ENCODE measurements around the gene ATIC. TPM values are rescaled to one million over a fixed set of nuclear protein-coding genes. Genes with fewer than 3 reads are reported as not detected.
A peak's percentile ranks its signal among the peaks of the same experiment; 100 is the strongest.
"Not testable (repeated sequence)": the region's sequence is repeated elsewhere in the genome, so short reads cannot be mapped to it uniquely, and the experiment has no call there.

Gene ATIC
- total RNA-seq, 1 donor from 2014 or later: 77.7 TPM

DNA sequence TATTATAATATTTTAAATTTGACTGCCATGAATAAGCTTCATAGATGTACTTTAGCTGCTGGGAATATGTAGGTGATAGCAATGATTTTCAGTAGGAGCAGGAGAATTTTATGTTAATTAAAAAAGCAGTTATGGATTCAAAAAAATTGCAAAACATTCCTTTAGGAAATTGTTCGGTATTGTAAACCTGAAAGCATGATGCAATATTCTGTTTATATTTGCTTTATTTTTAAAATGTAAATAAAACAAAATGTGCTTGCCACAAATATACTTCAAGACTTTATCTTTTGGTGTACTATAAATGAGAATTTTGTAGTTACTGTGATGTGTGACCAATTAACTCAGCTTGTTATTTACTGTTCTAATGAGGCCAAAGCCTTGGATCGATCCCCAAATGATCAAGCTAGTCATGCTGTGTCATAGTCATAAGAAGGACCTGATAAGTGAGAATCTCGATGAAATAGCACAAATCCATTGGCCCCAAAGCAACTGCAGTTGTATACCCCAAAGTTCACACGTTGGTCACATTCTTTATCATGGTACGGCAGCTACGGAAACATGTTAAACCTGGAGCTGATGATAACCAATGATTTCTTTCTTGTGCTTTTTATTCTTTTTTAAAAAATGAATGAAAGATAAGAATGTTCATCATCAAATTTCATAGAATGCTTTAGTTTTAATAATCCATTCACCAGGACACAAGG lies 23.6 kb upstream of the ATIC start:
- TF ChIP-seq, protein P1, sequence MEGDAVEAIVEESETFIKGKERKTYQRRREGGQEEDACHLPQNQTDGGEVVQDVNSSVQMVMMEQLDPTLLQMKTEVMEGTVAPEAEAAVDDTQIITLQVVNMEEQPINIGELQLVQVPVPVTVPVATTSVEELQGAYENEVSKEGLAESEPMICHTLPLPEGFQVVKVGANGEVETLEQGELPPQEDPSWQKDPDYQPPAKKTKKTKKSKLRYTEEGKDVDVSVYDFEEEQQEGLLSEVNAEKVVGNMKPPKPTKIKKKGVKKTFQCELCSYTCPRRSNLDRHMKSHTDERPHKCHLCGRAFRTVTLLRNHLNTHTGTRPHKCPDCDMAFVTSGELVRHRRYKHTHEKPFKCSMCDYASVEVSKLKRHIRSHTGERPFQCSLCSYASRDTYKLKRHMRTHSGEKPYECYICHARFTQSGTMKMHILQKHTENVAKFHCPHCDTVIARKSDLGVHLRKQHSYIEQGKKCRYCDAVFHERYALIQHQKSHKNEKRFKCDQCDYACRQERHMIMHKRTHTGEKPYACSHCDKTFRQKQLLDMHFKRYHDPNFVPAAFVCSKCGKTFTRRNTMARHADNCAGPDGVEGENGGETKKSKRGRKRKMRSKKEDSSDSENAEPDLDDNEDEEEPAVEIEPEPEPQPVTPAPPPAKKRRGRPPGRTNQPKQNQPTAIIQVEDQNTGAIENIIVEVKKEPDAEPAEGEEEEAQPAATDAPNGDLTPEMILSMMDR (IDR thresholded peaks at IDR 0.05): no peak
- Mint-ChIP-seq H3K9me3 (ENCODE audit: low read depth) (no peaks in the 10 kb centered on the region), H3K4me3 (ENCODE audit: unreplicated experiment) (no peak overlapping the region), H3K27ac (ENCODE audit: unreplicated experiment) (no peak overlapping the region), H3K27me3 (ENCODE audit: low read depth) (no peaks in the 10 kb centered on the region), H3K4me1 (ENCODE audit: low read depth) (peaks cover 28% of the 10 kb centered on the region), H3K36me3 (ENCODE audit: low read depth) (no peaks in the 10 kb centered on the region)
- DNase-seq (ENCODE audit: low spot score): no peak

DNA sequence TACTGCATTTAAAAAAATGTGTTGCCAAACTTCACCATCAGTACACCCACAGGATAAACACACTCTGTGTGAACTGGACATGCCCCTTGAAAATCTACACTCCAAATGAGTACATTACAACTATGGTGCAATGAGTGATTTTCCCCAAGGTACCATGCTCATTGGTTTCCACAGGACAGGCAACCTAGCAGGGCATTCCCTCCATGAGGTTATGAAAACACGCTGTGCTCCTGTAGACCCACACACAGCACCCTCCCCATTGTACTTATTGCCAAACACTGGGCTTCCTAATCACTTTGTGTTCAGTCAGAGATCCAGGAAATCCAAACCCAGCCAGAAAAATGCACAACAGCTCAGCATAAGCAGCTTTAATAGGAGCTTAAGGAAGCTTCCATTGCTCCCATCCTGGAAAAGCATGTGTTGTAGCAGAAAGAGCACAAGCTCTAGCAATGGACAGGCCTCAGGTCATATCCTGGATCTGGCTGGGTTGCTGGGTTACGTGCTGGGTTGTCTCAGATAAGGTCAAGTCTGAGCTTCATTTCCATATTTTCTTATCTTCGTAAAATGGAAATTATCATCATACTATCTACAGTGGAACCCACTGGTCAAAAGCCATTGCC lies 20.8 kb upstream of the ATIC start:
- Mint-ChIP-seq H3K9me3 (ENCODE audit: low read depth) (no peaks in the 10 kb centered on the region), H3K27ac (ENCODE audit: unreplicated experiment) (no peak overlapping the region), H3K4me3 (ENCODE audit: unreplicated experiment) (no peak overlapping the region), H3K27me3 (ENCODE audit: low read depth) (no peaks in the 10 kb centered on the region), H3K4me1 (ENCODE audit: low read depth) (peaks cover 22% of the 10 kb centered on the region), H3K36me3 (ENCODE audit: low read depth) (no peaks in the 10 kb centered on the region)
- TF ChIP-seq, protein P1 (IDR thresholded peaks at IDR 0.05): no peak
- DNase-seq (ENCODE audit: low spot score): no peak

DNA sequence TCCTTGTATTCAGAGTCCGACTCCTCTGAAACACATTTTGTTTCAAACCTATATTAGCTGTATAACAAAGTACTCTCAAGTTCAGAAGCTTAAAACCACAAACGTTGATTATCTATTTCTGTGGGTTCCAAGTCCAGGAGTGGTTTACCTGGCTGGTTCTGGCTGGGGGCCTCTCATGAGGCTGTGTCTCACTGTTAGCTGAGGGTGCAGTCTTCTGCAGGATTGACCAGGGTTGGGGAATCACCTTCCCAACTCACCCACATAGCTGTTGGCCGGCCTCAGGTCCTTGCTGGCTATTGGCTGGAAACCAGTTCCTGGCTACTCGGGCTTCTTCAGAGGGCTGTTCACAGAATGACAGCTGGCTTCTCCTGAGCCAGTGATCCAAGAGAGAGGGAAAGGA lies 18.0 kb upstream of the ATIC start:
- DNase-seq (ENCODE audit: low spot score): no peak
- Mint-ChIP-seq H3K36me3 (ENCODE audit: low read depth) (no peaks in the 10 kb centered on the region), H3K27me3 (ENCODE audit: low read depth) (no peaks in the 10 kb centered on the region), H3K27ac (ENCODE audit: unreplicated experiment) (no peak overlapping the region), H3K4me3 (ENCODE audit: unreplicated experiment) (no peak overlapping the region), H3K4me1 (ENCODE audit: low read depth) (peaks cover 25% of the 10 kb centered on the region), H3K9me3 (ENCODE audit: low read depth) (peaks cover 3% of the 10 kb centered on the region)
- TF ChIP-seq, protein P1 (IDR thresholded peaks at IDR 0.05): no peak

GRCh38 chr2:215299337-215299859 lies 12.5 kb upstream of the ATIC start:
- DNase-seq (ENCODE audit: low spot score): no peak
- H3K4me3 Mint-ChIP-seq (ENCODE audit: unreplicated experiment): no peak overlapping the region
- peaks cover 11% of the 10 kb centered on the region for H3K9me3 Mint-ChIP-seq (ENCODE audit: low read depth)
- no peaks in the 10 kb centered on the region for H3K27me3 Mint-ChIP-seq (ENCODE audit: low read depth)
- TF ChIP-seq, protein P1 (IDR thresholded peaks at IDR 0.05): no peak
- peaks cover 14% of the 10 kb centered on the region for H3K4me1 Mint-ChIP-seq (ENCODE audit: low read depth)
- H3K36me3 Mint-ChIP-seq (ENCODE audit: low read depth): peaks cover 3% of the 10 kb centered on the region
- H3K27ac Mint-ChIP-seq (ENCODE audit: unreplicated experiment): no peak overlapping the region

GRCh38 chr2:215301994-215302393 lies 9.9 kb upstream of the ATIC start:
- Mint-ChIP-seq H3K36me3 (ENCODE audit: low read depth) (peaks cover 3% of the 10 kb centered on the region), H3K4me3 (ENCODE audit: unreplicated experiment) (no peak overlapping the region), H3K4me1 (ENCODE audit: low read depth) (peaks cover 13% of the 10 kb centered on the region), H3K9me3 (ENCODE audit: low read depth) (peaks cover 10% of the 10 kb centered on the region), H3K27ac (ENCODE audit: unreplicated experiment) (no peak overlapping the region), H3K27me3 (ENCODE audit: low read depth) (no peaks in the 10 kb centered on the region)
- TF ChIP-seq, protein P1 (IDR thresholded peaks at IDR 0.05): no peak
- no peak for DNase-seq (ENCODE audit: low spot score)

DNA sequence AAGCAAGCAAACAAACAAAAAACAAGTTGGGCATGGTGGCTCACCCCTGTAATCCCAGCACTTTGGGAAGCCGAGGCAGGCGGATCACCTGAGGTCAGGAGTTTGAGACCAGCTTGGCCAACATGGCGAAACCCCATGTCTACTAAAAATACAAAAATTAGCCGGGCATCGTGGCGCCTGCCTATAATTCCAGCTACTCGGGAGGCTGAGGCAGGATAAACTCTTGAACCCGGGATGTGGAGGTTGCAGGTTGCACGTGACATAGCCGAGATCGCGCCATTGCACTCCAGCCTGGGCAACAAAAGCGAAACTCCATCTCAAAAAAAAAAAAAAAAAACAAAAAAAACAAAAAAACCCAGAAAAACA lies 617 bp upstream of the ATIC start:
- DNase-seq (ENCODE audit: low spot score); H3K27me3 Mint-ChIP-seq (ENCODE audit: low read depth); H3K36me3 Mint-ChIP-seq (ENCODE audit: low read depth); H3K9me3 Mint-ChIP-seq (ENCODE audit: low read depth): not testable (repeated sequence)
- Mint-ChIP-seq H3K27ac (ENCODE audit: unreplicated experiment) (peak overlapping the region; percentile 81), H3K4me1 (ENCODE audit: low read depth) (peaks cover 30% of the 10 kb centered on the region), H3K4me3 (ENCODE audit: unreplicated experiment) (peak overlapping the region; percentile 85)
